Upper lobe of right lung (tissue), 1 donor: ENCODE data around the gene ACAD9. TPM values are rescaled to one million over a fixed set of nuclear protein-coding genes. Genes with fewer than 3 reads are reported as not detected.
"Not testable (repeated sequence)": the region's sequence is repeated elsewhere in the genome, so short reads cannot be mapped to it uniquely, and the experiment has no call there.

Experiments used
- ATAC-seq: fragments of 200-7000 bp; cut with Tn5 transposase; one replicate; pipeline ENCODE4 v1.9.1; 2020; ENCODE audit warnings: mild to moderate bottlenecking, moderate library complexity
- DNase-seq: peaks from one replicate; pipeline ENCODE4 v3.0.0-alpha.2; 2020
- H3K27ac ChIP-seq: fragments of 200-600 bp; one replicate; pipeline ENCODE4 v1.8.0; 2022
- H3K27me3 ChIP-seq: fragments of 200-600 bp; one replicate; pipeline ENCODE4 v1.8.0; 2022; ENCODE audit warnings: mild to moderate bottlenecking
- H3K36me3 ChIP-seq: fragments of 200-600 bp; one replicate; pipeline ENCODE4 v1.8.0; 2022
- H3K4me1 ChIP-seq: fragments of 200-600 bp; one replicate; pipeline ENCODE4 v1.8.0; 2022
- H3K4me3 ChIP-seq: fragments of 200-600 bp; one replicate; pipeline ENCODE4 v1.8.0; 2022; ENCODE audit warnings: mild to moderate bottlenecking
- H3K9me3 ChIP-seq: fragments of 200-600 bp; one replicate; pipeline ENCODE4 v1.8.0; 2022
- intact Hi-C: fragments of 100-400 bp; cut with DNase I; formaldehyde crosslinking; loops from one replicate; pipeline ENCODE4 v1.11.0; 2022
- total RNA-seq: library from RNA; stranded (reverse); fragmentation: NEBNext Ultra II Directional; extraction: Animal tissue kit (Norgen Biotek cat#: 25700); gene quantifications from one replicate; pipeline ENCODE4 v1.2.1, GENCODE V29; 2021
- TF ChIP-seq, protein P1 (sequence below): fragments of 200-600 bp; IDR thresholded peaks from one replicate; pipeline ENCODE4 v1.8.0; 2022; ENCODE audit warnings: antibody characterized with exemption
- donor health status: DM: no; HTN: yes; CAD: no; lungs with severe emphysema.

ACAD9 gene
- total RNA-seq, 1 donor from 2014 or later: 43.0 TPM

GRCh38 chr3:128874481-128875180, 4.8 kb upstream of the ACAD9 start:
- H3K27me3 ChIP-seq: no peaks in the 10 kb centered on the region
- intact Hi-C loops: no loop called here
- no peak overlapping the region for H3K27ac ChIP-seq
- peaks cover 11% of the 10 kb centered on the region for H3K4me1 ChIP-seq
- TF ChIP-seq, protein P1, sequence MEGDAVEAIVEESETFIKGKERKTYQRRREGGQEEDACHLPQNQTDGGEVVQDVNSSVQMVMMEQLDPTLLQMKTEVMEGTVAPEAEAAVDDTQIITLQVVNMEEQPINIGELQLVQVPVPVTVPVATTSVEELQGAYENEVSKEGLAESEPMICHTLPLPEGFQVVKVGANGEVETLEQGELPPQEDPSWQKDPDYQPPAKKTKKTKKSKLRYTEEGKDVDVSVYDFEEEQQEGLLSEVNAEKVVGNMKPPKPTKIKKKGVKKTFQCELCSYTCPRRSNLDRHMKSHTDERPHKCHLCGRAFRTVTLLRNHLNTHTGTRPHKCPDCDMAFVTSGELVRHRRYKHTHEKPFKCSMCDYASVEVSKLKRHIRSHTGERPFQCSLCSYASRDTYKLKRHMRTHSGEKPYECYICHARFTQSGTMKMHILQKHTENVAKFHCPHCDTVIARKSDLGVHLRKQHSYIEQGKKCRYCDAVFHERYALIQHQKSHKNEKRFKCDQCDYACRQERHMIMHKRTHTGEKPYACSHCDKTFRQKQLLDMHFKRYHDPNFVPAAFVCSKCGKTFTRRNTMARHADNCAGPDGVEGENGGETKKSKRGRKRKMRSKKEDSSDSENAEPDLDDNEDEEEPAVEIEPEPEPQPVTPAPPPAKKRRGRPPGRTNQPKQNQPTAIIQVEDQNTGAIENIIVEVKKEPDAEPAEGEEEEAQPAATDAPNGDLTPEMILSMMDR: no peak
- no peaks in the 10 kb centered on the region for H3K9me3 ChIP-seq
- DNase-seq (no peak), ATAC-seq (no peak)
- H3K4me3 ChIP-seq: no peak overlapping the region
- no peaks in the 10 kb centered on the region for H3K36me3 ChIP-seq

GRCh38 chr3:128875556-128876120, 3.8 kb upstream of the ACAD9 start:
- H3K27ac ChIP-seq: no peak overlapping the region
- intact Hi-C loops: no loop called here

DNA sequence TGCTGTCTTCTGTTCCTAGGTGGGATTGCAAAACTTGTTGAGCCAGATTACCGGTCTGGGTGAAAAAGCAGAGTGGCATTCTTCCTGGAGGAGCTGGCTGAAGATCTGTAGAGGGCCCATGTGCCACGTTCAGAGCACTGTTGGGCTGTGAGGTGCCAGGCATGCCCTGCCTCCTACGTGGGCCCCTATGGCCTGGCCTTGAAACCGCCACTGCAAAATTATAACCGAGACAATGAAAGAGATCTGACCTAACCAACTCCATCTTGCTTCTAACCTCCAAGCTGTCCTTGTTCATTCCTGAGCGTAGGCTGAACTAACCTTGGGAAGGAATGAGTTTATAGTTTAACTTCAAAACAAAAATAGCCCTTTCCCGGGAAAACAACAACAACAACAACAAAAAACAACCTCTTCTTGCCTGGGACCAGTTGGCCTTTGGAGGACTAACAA, 1.4 kb upstream of the ACAD9 start:
- TF ChIP-seq, protein P1: no peak
- intact Hi-C loops: no loop called here
- Histone ChIP-seq H3K27ac (peak overlapping the region; percentile 92), H3K27me3 (no peaks in the 10 kb centered on the region), H3K4me3 (peak overlapping the region; percentile 83), H3K36me3 (peaks cover 10% of the 10 kb centered on the region), H3K9me3 (no peaks in the 10 kb centered on the region), H3K4me1 (peaks cover 23% of the 10 kb centered on the region)
- DNase-seq: no peak
- ATAC-seq: no peak

More at GRCh38 chr3:128875556-128876120, 3.8 kb upstream of the ACAD9 start:
- no peaks in the 10 kb centered on the region for H3K9me3 ChIP-seq
- H3K27me3 ChIP-seq: no peaks in the 10 kb centered on the region
- no peak overlapping the region for H3K4me3 ChIP-seq
- TF ChIP-seq, protein P1: peak; percentile 42
- H3K4me1 ChIP-seq: peaks cover 17% of the 10 kb centered on the region
- H3K36me3 ChIP-seq: no peaks in the 10 kb centered on the region
- ATAC-seq (peak; percentile 41), DNase-seq (no peak)

GRCh38 chr3:128878556-128879124, 780 bp upstream of the ACAD9 start:
- Histone ChIP-seq H3K9me3 (no peaks in the 10 kb centered on the region), H3K4me3 (peak overlapping the region; percentile 83), H3K36me3 (peaks cover 11% of the 10 kb centered on the region), H3K4me1 (peaks cover 23% of the 10 kb centered on the region), H3K27me3 (no peaks in the 10 kb centered on the region), H3K27ac (peak overlapping the region; percentile 92)
- intact Hi-C loops: no loop called here
- ATAC-seq: peak; percentile 57
- no peak for DNase-seq
- TF ChIP-seq, protein P1: no peak

DNA sequence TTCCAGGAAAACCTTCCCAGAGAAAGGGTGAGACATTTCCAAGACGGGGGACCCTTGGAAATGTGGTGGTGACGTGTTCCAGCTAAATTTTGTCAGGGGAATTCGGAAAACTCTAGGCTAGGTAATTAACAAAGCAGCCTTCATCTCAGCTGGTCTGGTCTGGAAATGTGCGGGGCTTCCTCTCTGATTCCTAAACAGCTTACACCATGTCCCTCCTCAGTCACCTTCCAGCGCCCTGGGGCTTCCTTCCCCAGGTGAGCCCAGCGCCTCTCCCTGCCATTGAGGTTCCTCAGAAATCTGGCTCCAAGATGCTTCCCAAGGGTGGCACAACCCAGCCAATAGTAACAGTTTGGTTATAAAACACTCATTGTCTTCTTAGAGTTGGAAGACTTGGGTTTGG, 571 bp downstream of the ACAD9 start:
- H3K4me3 ChIP-seq: peak overlapping the region; percentile 83
- no peaks in the 10 kb centered on the region for H3K9me3 ChIP-seq
- intact Hi-C loops: no loop called here
- DNase-seq: no peak
- H3K27me3 ChIP-seq: no peaks in the 10 kb centered on the region
- H3K27ac ChIP-seq: peak overlapping the region; percentile 92
- no peak for ATAC-seq
- H3K4me1 ChIP-seq: peaks cover 23% of the 10 kb centered on the region
- H3K36me3 ChIP-seq: peaks cover 24% of the 10 kb centered on the region
- TF ChIP-seq, protein P1: no peak

- Histone ChIP-seq H3K36me3 (peaks cover 28% of the 10 kb centered on the region), H3K4me3 (peak overlapping the region; percentile 83), H3K4me1 (peaks cover 23% of the 10 kb centered on the region), H3K27ac (peak overlapping the region; percentile 92)
- H3K27me3 ChIP-seq, H3K9me3 ChIP-seq, DNase-seq, ATAC-seq, intact Hi-C loops: not testable (repeated sequence)
Observed at GRCh38 chr3:128880455-128880854, 1.0 kb downstream of the ACAD9 start.
